ENCODE results near the gene TNK1.
"Not testable (repeated sequence)": the region's sequence is repeated elsewhere in the genome, so short reads cannot be mapped to it uniquely, and the experiment has no call there.

The TNK1 gene

DNA sequence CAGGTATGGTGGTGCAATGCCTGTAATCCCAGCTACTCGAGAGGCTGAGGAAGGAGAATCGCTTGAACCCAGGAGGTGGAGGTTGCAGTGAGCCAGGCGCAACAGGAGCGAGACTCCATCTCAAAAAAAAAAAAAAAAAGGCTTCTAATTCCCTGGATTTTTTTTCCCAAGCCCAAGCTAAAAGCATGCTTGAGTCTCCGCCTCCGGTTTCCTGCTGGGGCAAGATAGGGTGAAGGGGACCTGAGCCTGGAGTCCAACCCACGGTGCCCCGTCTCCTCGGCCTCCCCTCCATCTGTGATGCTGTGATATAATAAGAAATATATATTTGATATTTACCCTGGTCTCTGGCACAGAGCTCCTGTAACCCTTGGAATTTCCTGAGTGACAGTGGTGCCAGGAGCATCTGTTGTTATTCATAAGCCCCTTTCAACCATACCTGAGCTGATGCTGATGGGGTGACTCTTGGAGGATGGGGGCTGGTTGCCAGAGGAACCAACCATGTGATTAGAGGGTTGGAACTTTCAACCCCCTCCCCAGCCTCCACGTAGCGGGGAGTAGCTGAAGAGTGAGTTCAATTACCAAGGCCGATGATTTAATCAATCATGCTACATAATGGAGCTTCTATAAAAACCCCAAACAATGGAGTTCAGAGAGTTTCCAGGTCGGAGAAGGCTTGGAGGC is 12.8 kb upstream of the TNK1 start:
- TF ChIP-seq, protein P1, sequence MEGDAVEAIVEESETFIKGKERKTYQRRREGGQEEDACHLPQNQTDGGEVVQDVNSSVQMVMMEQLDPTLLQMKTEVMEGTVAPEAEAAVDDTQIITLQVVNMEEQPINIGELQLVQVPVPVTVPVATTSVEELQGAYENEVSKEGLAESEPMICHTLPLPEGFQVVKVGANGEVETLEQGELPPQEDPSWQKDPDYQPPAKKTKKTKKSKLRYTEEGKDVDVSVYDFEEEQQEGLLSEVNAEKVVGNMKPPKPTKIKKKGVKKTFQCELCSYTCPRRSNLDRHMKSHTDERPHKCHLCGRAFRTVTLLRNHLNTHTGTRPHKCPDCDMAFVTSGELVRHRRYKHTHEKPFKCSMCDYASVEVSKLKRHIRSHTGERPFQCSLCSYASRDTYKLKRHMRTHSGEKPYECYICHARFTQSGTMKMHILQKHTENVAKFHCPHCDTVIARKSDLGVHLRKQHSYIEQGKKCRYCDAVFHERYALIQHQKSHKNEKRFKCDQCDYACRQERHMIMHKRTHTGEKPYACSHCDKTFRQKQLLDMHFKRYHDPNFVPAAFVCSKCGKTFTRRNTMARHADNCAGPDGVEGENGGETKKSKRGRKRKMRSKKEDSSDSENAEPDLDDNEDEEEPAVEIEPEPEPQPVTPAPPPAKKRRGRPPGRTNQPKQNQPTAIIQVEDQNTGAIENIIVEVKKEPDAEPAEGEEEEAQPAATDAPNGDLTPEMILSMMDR (IDR thresholded peaks at IDR 0.05), result no peak
- no peaks in the 10 kb centered on the region for H3K9me3 ChIP-seq
- peaks cover 0 to 18% of the 10 kb centered on the region in 2 donors for H3K27me3 ChIP-seq
- intact Hi-C loops (cut with DNase I; ENCODE audit: low total_unique reads), result no loop called here
- H3K4me3 ChIP-seq, result no peak overlapping the region
- no peak for DNase-seq
- no peaks in the 10 kb centered on the region for H3K36me3 ChIP-seq
- no peak overlapping the region for H3K27ac ChIP-seq
- H3K4me1 ChIP-seq, result no peaks in the 10 kb centered on the region

DNA sequence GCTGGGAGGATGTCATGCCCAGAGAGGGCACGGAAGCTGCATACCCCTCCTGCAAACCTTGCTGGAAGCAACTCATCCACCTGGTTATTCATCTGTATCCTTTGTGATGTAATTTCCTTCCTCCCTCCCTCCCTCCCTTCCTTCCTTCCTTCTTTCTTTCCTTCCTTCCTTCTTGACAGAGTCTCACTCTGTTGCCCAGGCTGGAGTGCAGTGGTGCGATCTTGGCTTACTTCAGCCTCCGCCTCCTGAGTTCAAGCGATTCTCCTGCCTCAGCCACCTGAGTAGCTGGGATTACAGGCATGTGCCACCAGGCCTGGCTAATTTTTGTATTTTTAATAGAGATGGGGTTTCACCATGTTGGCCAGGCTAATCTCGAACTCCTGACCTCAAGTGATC is 12.3 kb upstream of the TNK1 start:
- H3K4me1 ChIP-seq; H3K36me3 ChIP-seq; H3K27ac ChIP-seq; H3K4me3 ChIP-seq; intact Hi-C loops (cut with DNase I; ENCODE audit: low total_unique reads); H3K9me3 ChIP-seq; DNase-seq: not testable (repeated sequence)
- peaks cover 0 to 20% of the 10 kb centered on the region in 2 donors for H3K27me3 ChIP-seq

DNA sequence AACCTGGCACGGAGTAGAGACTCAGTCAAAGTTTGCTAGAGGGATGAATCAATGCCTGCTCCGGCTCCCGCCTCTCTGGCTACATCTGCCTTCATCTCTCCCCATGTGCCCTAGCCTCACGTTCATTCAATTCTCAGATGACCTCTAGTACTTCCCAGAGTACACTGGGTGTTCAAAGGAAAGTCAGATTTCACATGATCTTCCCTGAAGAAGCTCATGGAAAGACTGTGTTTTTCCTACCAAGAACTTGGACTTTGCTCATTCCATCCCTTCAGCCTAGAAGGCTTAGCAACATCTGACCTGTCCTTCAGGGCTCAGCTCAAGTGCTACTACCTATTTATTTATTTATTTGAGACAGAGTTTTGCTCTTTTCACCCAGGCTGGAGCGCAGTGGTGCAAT is 11.1 kb upstream of the TNK1 start:
- H3K27me3 ChIP-seq, result peaks cover 0 to 24% of the 10 kb centered on the region in 2 donors
- no peaks in the 10 kb centered on the region for H3K36me3 ChIP-seq
- no peak for DNase-seq
- H3K4me3 ChIP-seq, result no peak overlapping the region
- H3K9me3 ChIP-seq, result no peaks in the 10 kb centered on the region
- no peaks in the 10 kb centered on the region for H3K4me1 ChIP-seq
- TF ChIP-seq, protein P1 (IDR thresholded peaks at IDR 0.05), result no peak
- no peak overlapping the region for H3K27ac ChIP-seq
- intact Hi-C loops (cut with DNase I; ENCODE audit: low total_unique reads), result no loop called here

DNA sequence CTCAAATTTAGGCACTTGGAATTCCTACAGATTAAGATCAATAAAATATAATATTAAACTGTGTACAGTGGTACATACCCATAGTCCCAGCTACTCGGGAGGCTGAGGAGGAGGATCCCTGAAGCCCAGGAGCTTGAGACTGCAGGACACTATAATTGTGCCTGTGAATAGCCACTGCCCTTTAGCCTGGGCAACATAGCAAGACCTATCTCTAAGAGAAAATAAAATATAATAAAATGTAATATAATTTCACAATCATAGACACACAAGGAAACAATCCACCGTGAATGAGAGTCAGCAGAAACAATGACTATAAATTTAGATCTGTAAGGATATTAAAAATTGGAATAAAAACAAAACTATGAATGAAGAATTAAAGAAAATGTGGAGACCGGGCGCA is 10.0 kb upstream of the TNK1 start:
- intact Hi-C loops (cut with DNase I; ENCODE audit: low total_unique reads), result no loop called here
- TF ChIP-seq, protein P1 (IDR thresholded peaks at IDR 0.05), result no peak
- no peak for DNase-seq
- Histone ChIP-seq H3K36me3 (no peaks in the 10 kb centered on the region), H3K4me1 (no peaks in the 10 kb centered on the region), H3K27ac (no peak overlapping the region), H3K4me3 (no peak overlapping the region), H3K27me3 (peaks cover 0 to 28% of the 10 kb centered on the region in 2 donors), H3K9me3 (no peaks in the 10 kb centered on the region)

DNA sequence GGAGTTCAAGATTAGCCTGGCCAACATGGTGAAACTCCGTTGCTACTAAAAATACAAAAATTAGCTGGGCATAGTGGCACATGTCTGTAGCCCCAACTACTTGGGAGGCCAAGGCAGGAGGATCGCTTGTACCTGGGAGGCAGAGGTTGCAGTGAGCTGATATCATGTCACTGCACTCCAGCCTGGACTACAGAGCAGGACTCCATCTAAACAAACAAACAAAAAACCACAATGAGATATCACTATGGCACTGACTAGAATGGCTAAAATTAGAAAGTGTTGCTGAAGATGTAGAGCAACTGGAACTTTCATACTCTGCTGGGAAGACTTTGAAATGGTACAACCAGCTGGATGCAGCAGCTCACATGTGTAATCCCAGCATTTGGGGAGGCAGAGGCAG is 6.5 kb upstream of the TNK1 start:
- no peaks in the 10 kb centered on the region for H3K36me3 ChIP-seq
- no peak for DNase-seq
- H3K4me3 ChIP-seq, result no peak overlapping the region
- no peak overlapping the region for H3K27ac ChIP-seq
- no peaks in the 10 kb centered on the region for H3K9me3 ChIP-seq
- no peaks in the 10 kb centered on the region for H3K4me1 ChIP-seq
- intact Hi-C loops (cut with DNase I; ENCODE audit: low total_unique reads), result no loop called here
- TF ChIP-seq, protein P1 (IDR thresholded peaks at IDR 0.05), result no peak
- peaks cover 0 to 38% of the 10 kb centered on the region in 2 donors for H3K27me3 ChIP-seq

DNA sequence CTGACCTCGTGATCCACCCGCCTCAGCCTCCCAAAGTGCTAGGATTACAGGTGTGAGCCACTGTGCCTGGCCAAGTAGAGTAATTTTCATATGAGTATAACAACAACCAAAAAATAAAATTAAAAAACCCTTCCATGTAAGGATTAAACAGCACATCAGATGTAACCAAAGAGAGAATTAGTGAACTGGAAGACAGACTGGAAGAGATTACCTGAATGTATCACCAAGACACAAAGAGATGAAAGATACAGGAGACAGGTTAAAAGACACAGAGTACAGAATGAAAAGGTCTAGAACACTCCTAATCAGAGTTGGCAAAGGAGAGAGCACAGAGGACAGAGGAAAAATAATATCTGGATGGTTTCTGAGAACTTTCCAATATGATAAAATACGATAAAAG is 1.8 kb upstream of the TNK1 start:
- Histone ChIP-seq H3K27me3 (peaks cover 0 to 58% of the 10 kb centered on the region in 2 donors), H3K4me1 (peaks cover 0 to 34% (median 22%) of the 10 kb centered on the region in 4 donors), H3K27ac (no peak overlapping the region), H3K9me3 (no peaks in the 10 kb centered on the region), H3K36me3 (peaks cover 0 to 6% (median 0%) of the 10 kb centered on the region in 3 donors), H3K4me3 (no peak overlapping the region)
- TF ChIP-seq, protein P1 (IDR thresholded peaks at IDR 0.05), result no peak
- intact Hi-C loops (cut with DNase I; ENCODE audit: low total_unique reads), result no loop called here
- no peak for DNase-seq
